T-cell (primary cell): ENCODE measurements around the gene CYREN. TPM values are rescaled to one million over a fixed set of nuclear protein-coding genes. Genes with fewer than 3 reads are reported as not detected.
A peak's percentile ranks its signal among the peaks of the same experiment; 100 is the strongest.

Experiments used
- ATAC-seq, 4 experiments: fragments of 200-7000 bp in 3 of 4; fragments of 150-1000 bp in 1 of 4; cut with Tn5 transposase; replicated peaks in 1 of 4; 1 replicate in 3 of 4; 2 replicates in 1 of 4; pipeline ENCODE4 v1.10.0; 2021; ENCODE audit warnings: moderate library complexity in 3 of 4, mild to moderate bottlenecking in 2 of 4, moderate number of reproducible peaks in 1 of 4
- CTCF ChIA-PET, 2 donors: fragments of 300-600 bp; sonication (Branson Sonifier 250); formaldehyde crosslinking; loops; one replicate each; lab custom pipeline; 2022; ENCODE audit warnings: antibody characterized with exemption in 2 of 2; lab: Charles Lee
- POLR2A ChIA-PET, 2 donors: fragments of 300-600 bp; sonication (Branson Sonifier 250); formaldehyde crosslinking; loops; one replicate each; lab custom pipeline; 2022; ENCODE audit warnings: antibody characterized with exemption in 2 of 2; lab: Charles Lee
- DNase-seq, 35 experiments: peaks; one replicate each; pipeline versions ENCODE4 v3.0.0 to v3.0.0-alpha.2; 2013 to 2023
- H3K27ac ChIP-seq: one replicate; pipeline ENCODE4 v1.5.1; 2013; ENCODE audit warnings: low read length
- H3K27me3 ChIP-seq, 2 experiments: replicated peaks in 1 of 2; 1 replicate in 1 of 2; 2 replicates in 1 of 2; pipeline versions ENCODE4 v1.6.1 to v1.7.0; 2013; ENCODE audit warnings: low read length in 1 of 2, mixed read lengths in 1 of 2; ENCODE audit not compliant: control insufficient read depth in 2 of 2, insufficient read depth in 2 of 2; ENCODE audit errors: extremely low read depth in 1 of 2
- H3K36me3 ChIP-seq, 2 donors: 1 replicate in 1 of 2; 2 replicates in 1 of 2; pipeline versions ENCODE4 v1.6.1 to v1.7.0; 2013; ENCODE audit warnings: low read length in 1 of 2; ENCODE audit not compliant: control insufficient read depth in 2 of 2, insufficient read depth in 1 of 2; ENCODE audit errors: extremely low read depth in 1 of 2
- H3K4me1 ChIP-seq, 2 experiments: 1 replicate in 1 of 2; 2 replicates in 1 of 2; pipeline versions ENCODE4 v1.6.1 to v1.7.0; 2013; ENCODE audit warnings: low read length in 2 of 2, mixed read lengths in 1 of 2; ENCODE audit not compliant: insufficient read depth in 2 of 2, control insufficient read depth in 1 of 2; ENCODE audit errors: extremely low read depth in 1 of 2
- H3K4me3 ChIP-seq, 2 donors: 1 replicate in 1 of 2; 2 replicates in 1 of 2; pipeline versions ENCODE4 v1.5.1 to v1.7.0; 2013; ENCODE audit warnings: mild to moderate bottlenecking in 2 of 2, low read length in 1 of 2, moderate library complexity in 1 of 2; ENCODE audit not compliant: control insufficient read depth in 1 of 2; ENCODE audit errors: extremely low read depth in 1 of 2
- H3K9me3 ChIP-seq: 2 replicates; pipeline ENCODE4 v1.7.0; 2013
- H3K27ac Mint-ChIP-seq, 2 donors: one replicate each; pipeline ENCODE4 v1.8.0; 2020 to 2021; ENCODE audit warnings: mild to moderate bottlenecking in 2 of 2, mixed read lengths in 2 of 2
- H3K27me3 Mint-ChIP-seq, 2 donors: one replicate each; pipeline ENCODE4 v1.8.0; 2021 to 2022; ENCODE audit warnings: mixed read lengths in 2 of 2
- H3K36me3 Mint-ChIP-seq: one replicate; pipeline ENCODE4 v1.8.0; 2021; ENCODE audit warnings: mixed read lengths
- H3K4me1 Mint-ChIP-seq, 3 donors: one replicate each; pipeline ENCODE4 v1.8.0; 2020 to 2022; ENCODE audit warnings: mixed read lengths in 3 of 3, mild to moderate bottlenecking in 1 of 3
- H3K4me3 Mint-ChIP-seq, 3 donors: one replicate each; pipeline ENCODE4 v1.8.0; 2020 to 2022; ENCODE audit warnings: mild to moderate bottlenecking in 3 of 3, mixed read lengths in 3 of 3, moderate library complexity in 3 of 3
- H3K9me3 Mint-ChIP-seq, 3 donors: one replicate each; pipeline ENCODE4 v1.8.0; 2020 to 2022; ENCODE audit warnings: mixed read lengths in 3 of 3
- WGBS: methylation state at CpG from one replicate; pipeline ENCODE4 v1.1.5; 2013; ENCODE audit warnings: missing lambda C conversion rate; ENCODE audit not compliant: insufficient coverage; 5-methylcytosine and 5-hydroxymethylcytosine counted together
- total RNA-seq, 35 experiments: library from RNA in 6 of 35; stranded (reverse) in 6 of 35; fragments of 120-200 nt in 1 of 35; gene quantifications; one replicate each; pipeline versions ENCODE4 v1.2.1 to v1.2.4 and lab custom pipeline; 2013 to 2026

The CYREN gene
- total RNA-seq, 5 donors from 2014 or later (not counting 1 experiment from before 2014, with no cell fraction given), result 24.3 to 46.4 (median 44.6) TPM

GRCh38 chr7:135161669-135162068 lies 8.8 kb downstream of the CYREN start:
- ChIA-PET POLR2A (no interaction called here), CTCF (no interaction called here)
- H3K27me3 Mint-ChIP-seq, result no peaks in the 10 kb centered on the region
- DNase-seq (no peak), ATAC-seq (no peak)
- Histone ChIP-seq H3K27me3 (no peaks in the 10 kb centered on the region), H3K4me1 (peaks cover 2 to 38% of the 10 kb centered on the region in 2 experiments), H3K9me3 (no peaks in the 10 kb centered on the region), H3K36me3 (peaks cover 9 to 37% of the 10 kb centered on the region in 2 donors), H3K27ac (no peak overlapping the region), H3K4me3 (no peak overlapping the region)
- H3K4me1 Mint-ChIP-seq, result peaks cover 69 to 81% (median 77%) of the 10 kb centered on the region in 3 donors
- peaks cover 70% of the 10 kb centered on the region for H3K36me3 Mint-ChIP-seq
- no peak overlapping the region for H3K4me3 Mint-ChIP-seq
- H3K27ac Mint-ChIP-seq, result peak overlapping the region; percentile 68 to 93
- WGBS, result 93% methylated on average over 5 of the region's 6 CpGs
- H3K9me3 Mint-ChIP-seq, result peaks cover 9 to 13% (median 11%) of the 10 kb centered on the region in 3 donors

GRCh38 chr7:135160858-135161653 lies 9.5 kb downstream of the CYREN start:
- H3K4me3 ChIP-seq, result no peak overlapping the region
- H3K4me1 ChIP-seq, result peaks cover 2 to 32% of the 10 kb centered on the region in 2 experiments
- ChIA-PET POLR2A (interaction anchor here (0.6 to 1.3 kb wide), 3 partner anchors 13 to 135 kb away, joined by 3 to 5 read pairs (median 4); partner anchors contain the start of gene TMEM140 (in 1 of the 2)), CTCF (interaction anchor here in 1 of 2 donors (0.6 kb wide), 1 partner anchor 592 kb away, joined by 4 read pairs; no protein-coding TSS in a partner anchor)
- Mint-ChIP-seq H3K9me3 (peaks cover 14 to 18% (median 17%) of the 10 kb centered on the region in 3 donors), H3K27me3 (no peaks in the 10 kb centered on the region), H3K36me3 (peaks cover 72% of the 10 kb centered on the region), H3K4me3 (no peak overlapping the region), H3K27ac (peak overlapping the region; percentile 68 to 93), H3K4me1 (peaks cover 64 to 79% (median 74%) of the 10 kb centered on the region in 3 donors)
- peaks cover 7 to 30% of the 10 kb centered on the region in 2 donors for H3K36me3 ChIP-seq
- no peak overlapping the region for H3K27ac ChIP-seq
- H3K9me3 ChIP-seq, result peaks cover under 1% of the 10 kb centered on the region
- 84% methylated on average over 7 of the region's 9 CpGs for WGBS
- DNase-seq, result no peak
- ATAC-seq, result no peak
- H3K27me3 ChIP-seq, result no peaks in the 10 kb centered on the region

- H3K36me3 ChIP-seq, result peaks cover 3 to 23% of the 10 kb centered on the region in 2 donors
- no peak overlapping the region for H3K4me3 ChIP-seq
- peaks cover 2 to 32% of the 10 kb centered on the region in 2 experiments for H3K4me1 ChIP-seq
- WGBS, result 90% methylated on average over 2 of the region's 5 CpGs
- peaks cover 3% of the 10 kb centered on the region for H3K9me3 ChIP-seq
- Mint-ChIP-seq H3K4me1 (peaks cover 57 to 80% (median 70%) of the 10 kb centered on the region in 3 donors), H3K27me3 (no peaks in the 10 kb centered on the region), H3K4me3 (peak overlapping the region; percentile 8 to 29 (median 22)), H3K36me3 (peaks cover 72% of the 10 kb centered on the region), H3K27ac (peak overlapping the region; percentile 68 to 93), H3K9me3 (peaks cover 19 to 24% (median 20%) of the 10 kb centered on the region in 3 donors)
- CTCF ChIA-PET, result interaction anchor here in 1 of 2 donors (0.6 kb wide), 1 partner anchor 591 kb away, joined by 4 read pairs; no protein-coding TSS in a partner anchor
- POLR2A ChIA-PET, result interaction anchor here (0.6 to 1.3 kb wide), 4 partner anchors 12 to 134 kb away, joined by 3 to 5 read pairs (median 4); partner anchors contain the start of gene TMEM140 (in 1 of the 2)
- peak in 3 of 4 experiments; percentile 20 to 70 (median 61) for ATAC-seq
- no peak overlapping the region for H3K27ac ChIP-seq
- DNase-seq, result no peak
- H3K27me3 ChIP-seq, result no peaks in the 10 kb centered on the region
These were observed 10.2 kb downstream of the CYREN start for GRCh38 chr7:135160098-135160857.

GRCh38 chr7:135159359-135160085 lies 11.0 kb downstream of the CYREN start:
- ATAC-seq (peak in 1 of 4 experiments; percentile 7), DNase-seq (no peak)
- Mint-ChIP-seq H3K9me3 (peaks cover 19 to 31% (median 27%) of the 10 kb centered on the region in 3 donors), H3K36me3 (peaks cover 77% of the 10 kb centered on the region), H3K27ac (peak overlapping the region; percentile 68 to 93), H3K27me3 (no peaks in the 10 kb centered on the region), H3K4me1 (peaks cover 61 to 85% (median 74%) of the 10 kb centered on the region in 3 donors), H3K4me3 (peak overlapping the region; percentile 0 to 29 (median 24))
- CTCF ChIA-PET, result no interaction called here
- Histone ChIP-seq H3K27ac (no peak overlapping the region), H3K4me1 (peaks cover 2 to 32% of the 10 kb centered on the region in 2 experiments), H3K9me3 (peaks cover 3% of the 10 kb centered on the region), H3K27me3 (no peaks in the 10 kb centered on the region), H3K4me3 (no peak overlapping the region), H3K36me3 (peaks cover 3 to 15% of the 10 kb centered on the region in 2 donors)
- POLR2A ChIA-PET, result interaction anchor here in 1 of 2 donors (0.7 kb wide), 1 partner anchor 22 kb away, joined by 3 read pairs; no protein-coding TSS in a partner anchor
- WGBS, result no CpG with 5 or more reads among the region's 2 CpGs

- DNase-seq, result no peak
- Mint-ChIP-seq H3K4me1 (peaks cover 67 to 86% (median 78%) of the 10 kb centered on the region in 3 donors), H3K4me3 (peak overlapping the region in 1 of 3 donors; percentile 0), H3K9me3 (peaks cover 24 to 38% (median 34%) of the 10 kb centered on the region in 3 donors), H3K36me3 (peaks cover 79% of the 10 kb centered on the region), H3K27ac (peak overlapping the region; percentile 68 to 93), H3K27me3 (no peaks in the 10 kb centered on the region)
- ATAC-seq, result no peak
- H3K4me1 ChIP-seq, result peaks cover 2 to 32% of the 10 kb centered on the region in 2 experiments
- H3K27me3 ChIP-seq, result no peaks in the 10 kb centered on the region
- ChIA-PET CTCF (interaction anchor here in 1 of 2 donors (1.4 kb wide), 1 partner anchor 172 kb away, joined by 5 read pairs; the partner anchor contains the start of gene AGBL3), POLR2A (no interaction called here)
- no peak overlapping the region for H3K27ac ChIP-seq
- peaks cover 3 to 12% of the 10 kb centered on the region in 2 donors for H3K36me3 ChIP-seq
- H3K9me3 ChIP-seq, result peaks cover 3% of the 10 kb centered on the region
- WGBS, result 100% methylated on average over 3 of the region's 6 CpGs
- no peak overlapping the region for H3K4me3 ChIP-seq
These were observed 11.6 kb downstream of the CYREN start for GRCh38 chr7:135158874-135159273.
